GM12872 (cell line): ENCODE data around the gene FAM210A.

Experiments used
- TF ChIP-seq, protein P1 (sequence below): IDR thresholded peaks from 3 replicates; pipeline ENCODE4 v1.5.1; 2011; ENCODE audit warnings: low read depth, mild to moderate bottlenecking, low read length, moderate library complexity; ENCODE audit not compliant: insufficient read depth

FAM210A gene

DNA sequence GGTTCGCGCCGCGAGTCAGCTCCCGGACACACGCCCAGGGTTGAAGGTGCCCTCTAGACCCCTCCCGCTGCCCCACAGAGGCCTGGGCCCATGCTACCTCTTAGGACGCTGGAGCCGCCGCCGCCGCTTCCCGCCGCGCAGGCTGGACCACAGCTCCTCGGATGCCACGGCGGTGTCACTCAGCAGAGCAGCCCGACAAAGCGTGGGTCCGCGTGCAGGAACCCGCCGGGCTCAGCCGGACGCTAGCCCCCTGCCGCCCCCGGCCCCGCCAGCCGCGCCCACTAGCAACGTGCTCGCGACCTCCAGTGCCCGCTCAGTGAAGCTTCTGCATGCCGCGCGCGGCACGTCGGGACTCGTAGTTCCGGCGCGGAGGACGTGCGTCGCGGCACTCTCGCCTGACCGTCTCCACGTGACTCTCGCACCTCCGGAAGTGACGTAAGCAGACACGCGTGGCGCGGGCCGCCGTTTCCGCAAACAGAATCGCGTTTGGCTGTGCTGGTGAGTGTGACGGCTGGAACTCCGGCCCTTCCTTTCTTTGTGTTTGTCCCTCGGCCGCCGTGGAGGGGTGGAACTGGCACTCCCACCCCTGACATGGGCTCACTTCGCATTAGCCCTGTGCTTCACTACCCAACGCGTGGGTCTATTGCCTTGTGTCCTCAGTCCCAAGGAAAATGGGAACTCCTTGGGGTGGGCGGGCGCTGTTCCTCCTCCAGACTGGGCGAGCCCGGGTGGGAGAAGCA, at the start of gene FAM210A, which contains the start of gene RNMT:
FAM210A (minus strand) TSS at position 327 of the 740 bp plus-strand sequence. CDS start 44,481 bp downstream, outside the sequence.
RNMT (plus strand) TSS at position 442 of the 740 bp plus-strand sequence. CDS start 4,845 bp downstream, outside the sequence.
- TF ChIP-seq, protein P1, sequence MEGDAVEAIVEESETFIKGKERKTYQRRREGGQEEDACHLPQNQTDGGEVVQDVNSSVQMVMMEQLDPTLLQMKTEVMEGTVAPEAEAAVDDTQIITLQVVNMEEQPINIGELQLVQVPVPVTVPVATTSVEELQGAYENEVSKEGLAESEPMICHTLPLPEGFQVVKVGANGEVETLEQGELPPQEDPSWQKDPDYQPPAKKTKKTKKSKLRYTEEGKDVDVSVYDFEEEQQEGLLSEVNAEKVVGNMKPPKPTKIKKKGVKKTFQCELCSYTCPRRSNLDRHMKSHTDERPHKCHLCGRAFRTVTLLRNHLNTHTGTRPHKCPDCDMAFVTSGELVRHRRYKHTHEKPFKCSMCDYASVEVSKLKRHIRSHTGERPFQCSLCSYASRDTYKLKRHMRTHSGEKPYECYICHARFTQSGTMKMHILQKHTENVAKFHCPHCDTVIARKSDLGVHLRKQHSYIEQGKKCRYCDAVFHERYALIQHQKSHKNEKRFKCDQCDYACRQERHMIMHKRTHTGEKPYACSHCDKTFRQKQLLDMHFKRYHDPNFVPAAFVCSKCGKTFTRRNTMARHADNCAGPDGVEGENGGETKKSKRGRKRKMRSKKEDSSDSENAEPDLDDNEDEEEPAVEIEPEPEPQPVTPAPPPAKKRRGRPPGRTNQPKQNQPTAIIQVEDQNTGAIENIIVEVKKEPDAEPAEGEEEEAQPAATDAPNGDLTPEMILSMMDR = no peak

DNA sequence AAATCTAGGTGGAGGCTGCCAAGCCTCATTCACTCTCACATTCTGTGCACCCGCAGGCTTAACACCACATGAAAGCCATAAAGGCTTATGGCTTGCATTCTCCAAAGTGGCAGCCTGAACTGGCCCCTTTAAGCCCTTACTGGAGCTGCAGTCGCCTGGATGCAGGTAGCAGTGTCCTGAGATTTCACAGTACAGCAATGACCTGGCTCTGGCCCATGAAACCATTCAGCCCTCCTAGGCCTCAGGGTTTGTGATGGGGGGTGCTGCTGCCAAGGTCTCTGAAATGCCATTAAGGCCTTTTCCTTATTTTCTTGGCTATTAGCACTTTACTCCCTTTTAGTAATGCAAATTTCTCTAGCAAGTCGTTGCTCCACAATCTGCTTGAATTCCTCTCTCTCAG, 48.7 kb upstream of the FAM210A start:
- TF ChIP-seq, protein P1 = no peak

- TF ChIP-seq, protein P1 = no peak
Measured at GRCh38 chr18:13762690-13763439, 36.5 kb upstream of the FAM210A start.

DNA sequence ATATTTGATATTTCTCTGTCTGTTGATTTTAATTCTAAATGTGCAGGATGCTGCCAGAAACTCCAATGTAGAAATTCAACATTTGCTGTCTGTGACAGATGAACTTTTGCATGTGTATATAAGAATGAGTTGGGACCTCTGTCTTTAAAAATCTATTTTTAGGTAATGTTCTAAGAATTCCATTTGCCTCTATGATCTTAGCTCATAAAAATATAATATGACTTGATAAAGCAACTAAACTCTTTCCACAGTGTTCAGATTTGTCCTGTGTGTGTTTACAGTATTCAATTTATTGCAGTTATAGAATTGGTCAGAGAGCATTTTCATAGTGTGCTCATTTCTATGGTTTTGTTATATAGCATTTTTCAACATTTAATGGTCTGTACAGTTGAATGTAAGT, 33.7 kb upstream of the FAM210A start:
- TF ChIP-seq, protein P1 = no peak

DNA sequence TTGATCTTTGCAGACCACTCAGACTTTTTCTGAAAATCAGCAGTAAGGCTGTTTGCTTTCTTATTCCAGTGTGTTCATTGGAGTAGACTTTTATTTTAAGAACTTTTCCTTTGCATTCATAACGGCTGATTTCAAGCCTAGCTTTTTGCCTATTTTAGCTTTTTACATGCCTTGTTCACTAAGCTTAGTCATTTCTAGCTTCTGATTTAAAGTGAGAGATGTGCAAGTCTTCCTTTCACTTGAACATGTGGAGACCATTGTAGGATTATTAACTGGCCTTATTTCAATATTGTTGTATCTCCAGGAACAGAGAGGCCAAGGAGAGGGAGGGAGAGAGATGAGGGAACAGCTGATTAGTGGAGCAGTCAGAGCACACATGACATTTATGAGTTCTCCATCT, 32.3 kb upstream of the FAM210A start:
- TF ChIP-seq, protein P1 = no peak

- TF ChIP-seq, protein P1 = no peak
Measured at GRCh38 chr18:13756671-13757070, 30.3 kb upstream of the FAM210A start.

GRCh38 chr18:13756261-13756660, 29.9 kb upstream of the FAM210A start:
- TF ChIP-seq, protein P1 = no peak
